ENCODE data around the gene ERC2. TPM values are rescaled to one million over a fixed set of nuclear protein-coding genes. Genes with fewer than 3 reads are reported as not detected.

The ERC2 gene
- total and polyA plus RNA-seq, 2 of the 13 experiments (the other 11 are each of a cell fraction or from before 2014, with no cell fraction given), result 0.16 to 0.22 TPM

DNA sequence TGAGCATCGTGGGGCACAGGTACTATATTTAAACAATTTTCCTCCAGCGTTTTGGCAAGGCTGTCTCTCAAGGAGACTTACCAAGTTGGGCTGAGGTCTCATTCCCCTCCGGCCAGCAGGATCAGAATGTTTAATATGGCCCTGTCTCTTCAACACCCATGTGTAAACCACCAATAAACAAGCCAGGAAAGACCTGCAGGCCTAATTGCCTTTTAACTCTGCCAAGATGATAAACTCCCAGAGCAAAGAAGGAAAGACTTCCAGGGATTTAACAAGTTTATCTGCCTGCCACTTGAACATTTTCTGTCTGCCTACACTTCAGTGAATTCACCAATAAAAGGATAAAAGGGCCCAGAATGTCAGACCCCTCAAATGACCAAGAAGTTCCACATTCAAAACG, 850.9 kb downstream of the ERC2 start:
- CTCF ChIA-PET (ENCODE audit: low intra/inter-chr PET ratio, low total read pairs), result no interaction called here
- ATAC-seq, result no peak
- no peak overlapping the region for H3K4me3 ChIP-seq (replicated peaks in 1 of 3; ENCODE audit: insufficient read depth in 1 of 3, low read depth in 2 of 3, low read length in 3 of 3)
- no TSS peak for BruUV-seq (replicated peaks)
- WGBS (ENCODE audit: low lambda C conversion rate), result 15% methylated on average over 4 of the region's 4 CpGs
- H3K27ac ChIP-seq (ENCODE audit: extremely low read length, insufficient read depth, low read length), result no peak overlapping the region
- no peaks in the 10 kb centered on the region for H4K20me1 ChIP-seq (ENCODE audit: insufficient read depth, low read length)
- no peaks in the 10 kb centered on the region for H3K79me2 ChIP-seq (ENCODE audit: insufficient read depth, low read length)
- intact Hi-C loops (cut with micrococcal nuclease; ENCODE audit: unreplicated experiment) (no loop called here), in situ Hi-C loops (cut with HindIII; ENCODE audit: extremely low pct_ligation_motif_present, low pct_unique_long_range_greater_than_20kb) (no loop called here)
- no peak for DNase-seq (ENCODE audit: low spot score)
- no peak overlapping the region for H3K4me2 ChIP-seq (ENCODE audit: low read depth, low read length)
- H2AFZ ChIP-seq (ENCODE audit: low read length), result no peak overlapping the region
- no peaks in the 10 kb centered on the region for H3K27me3 ChIP-seq (ENCODE audit: control insufficient read depth in 1 of 2, insufficient read depth in 2 of 2, low read length in 2 of 2)
- H3K36me3 ChIP-seq (replicated peaks in 1 of 2; ENCODE audit: control insufficient read depth in 1 of 2, insufficient read depth in 2 of 2, low read length in 2 of 2), result no peaks in the 10 kb centered on the region
- TF ChIP-seq ZNF362 (CRISPR knock-in tag; IDR thresholded peaks at IDR 0.05; ENCODE audit: borderline replicate concordance) (no peak), HNF4G (IDR thresholded peaks at IDR 0.05; ENCODE audit: borderline replicate concordance, low read depth, low read length) (no peak), HNF4G (CRISPR knock-in tag; IDR thresholded peaks at IDR 0.05; ENCODE audit: borderline replicate concordance, low read depth) (no peak), JARID2 (CRISPR knock-in tag; IDR thresholded peaks at IDR 0.05; ENCODE audit: insufficient replicate concordance) (no peak)
- TF ChIP-seq, protein P1, sequence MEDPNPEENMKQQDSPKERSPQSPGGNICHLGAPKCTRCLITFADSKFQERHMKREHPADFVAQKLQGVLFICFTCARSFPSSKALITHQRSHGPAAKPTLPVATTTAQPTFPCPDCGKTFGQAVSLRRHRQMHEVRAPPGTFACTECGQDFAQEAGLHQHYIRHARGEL (CRISPR knock-in tag; IDR thresholded peaks at IDR 0.05), result no peak
- POLR2A ChIA-PET, result no interaction called here
- no peak for FAIRE-seq
- no peaks in the 10 kb centered on the region for H3K4me1 ChIP-seq (ENCODE audit: insufficient read depth, low read length)
- H3K9ac ChIP-seq (ENCODE audit: insufficient read depth, low read depth, low read length), result no peak overlapping the region
- no peaks in the 10 kb centered on the region for H3K9me3 ChIP-seq (ENCODE audit: low read length)

GRCh38 chr3:55616803-55617202, 851.5 kb downstream of the ERC2 start:
- H2AFZ ChIP-seq (ENCODE audit: low read length), result no peak overlapping the region
- no peaks in the 10 kb centered on the region for H3K4me1 ChIP-seq (ENCODE audit: insufficient read depth, low read length)
- no peak overlapping the region for H3K4me3 ChIP-seq (replicated peaks in 1 of 3; ENCODE audit: insufficient read depth in 1 of 3, low read depth in 2 of 3, low read length in 3 of 3)
- in situ Hi-C loops (cut with HindIII; ENCODE audit: extremely low pct_ligation_motif_present, low pct_unique_long_range_greater_than_20kb) (no loop called here), intact Hi-C loops (cut with micrococcal nuclease; ENCODE audit: unreplicated experiment) (no loop called here)
- no TSS peak for BruUV-seq (replicated peaks)
- 29% methylated on average over 3 of the region's 3 CpGs for WGBS (ENCODE audit: low lambda C conversion rate)
- DNase-seq (ENCODE audit: low spot score), result no peak
- no peak overlapping the region for H3K27ac ChIP-seq (ENCODE audit: extremely low read length, insufficient read depth, low read length)
- ChIA-PET CTCF (ENCODE audit: low intra/inter-chr PET ratio, low total read pairs) (no interaction called here), POLR2A (no interaction called here)
- no peak for ATAC-seq
- H3K27me3 ChIP-seq (ENCODE audit: control insufficient read depth in 1 of 2, insufficient read depth in 2 of 2, low read length in 2 of 2), result no peaks in the 10 kb centered on the region
- H3K9me3 ChIP-seq (ENCODE audit: low read length), result no peaks in the 10 kb centered on the region
- H3K4me2 ChIP-seq (ENCODE audit: low read depth, low read length), result no peak overlapping the region
- H4K20me1 ChIP-seq (ENCODE audit: insufficient read depth, low read length), result no peaks in the 10 kb centered on the region
- H3K79me2 ChIP-seq (ENCODE audit: insufficient read depth, low read length), result no peaks in the 10 kb centered on the region
- H3K36me3 ChIP-seq (replicated peaks in 1 of 2; ENCODE audit: control insufficient read depth in 1 of 2, insufficient read depth in 2 of 2, low read length in 2 of 2), result no peaks in the 10 kb centered on the region
- no peak for FAIRE-seq
- no peak overlapping the region for H3K9ac ChIP-seq (ENCODE audit: insufficient read depth, low read depth, low read length)
- TF ChIP-seq, protein P2, sequence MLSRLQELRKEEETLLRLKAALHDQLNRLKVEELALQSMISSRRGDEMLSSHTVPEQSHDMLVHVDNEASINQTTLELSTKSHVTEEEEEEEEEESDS (CRISPR knock-in tag; IDR thresholded peaks at IDR 0.05; ENCODE audit: borderline replicate concordance), result no peak
- TF ChIP-seq SYNCRIP (IDR thresholded peaks at IDR 0.05; ENCODE audit: insufficient read depth, low read depth, low read length) (no peak), ZNF644 (CRISPR knock-in tag; IDR thresholded peaks at IDR 0.05; ENCODE audit: low read depth) (no peak), CREBL2 (CRISPR knock-in tag; IDR thresholded peaks at IDR 0.05; ENCODE audit: borderline replicate concordance) (no peak), ZNF574 (CRISPR knock-in tag; IDR thresholded peaks at IDR 0.05) (no peak)
- TF ChIP-seq, protein P3, sequence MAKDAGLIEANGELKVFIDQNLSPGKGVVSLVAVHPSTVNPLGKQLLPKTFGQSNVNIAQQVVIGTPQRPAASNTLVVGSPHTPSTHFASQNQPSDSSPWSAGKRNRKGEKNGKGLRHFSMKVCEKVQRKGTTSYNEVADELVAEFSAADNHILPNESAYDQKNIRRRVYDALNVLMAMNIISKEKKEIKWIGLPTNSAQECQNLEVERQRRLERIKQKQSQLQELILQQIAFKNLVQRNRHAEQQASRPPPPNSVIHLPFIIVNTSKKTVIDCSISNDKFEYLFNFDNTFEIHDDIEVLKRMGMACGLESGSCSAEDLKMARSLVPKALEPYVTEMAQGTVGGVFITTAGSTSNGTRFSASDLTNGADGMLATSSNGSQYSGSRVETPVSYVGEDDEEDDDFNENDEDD (CRISPR knock-in tag; IDR thresholded peaks at IDR 0.05; ENCODE audit: borderline replicate concordance), result no peak
